ENCODE results near the gene INPP5J.
A peak's percentile ranks its signal among the peaks of the same experiment; 100 is the strongest.

- TF ChIP-seq CTCF (conservative IDR thresholded peaks at IDR 0.05; ENCODE audit: low read depth in 2 of 2) (peak; percentile 77 to 84), POLR2AphosphoS5 (IDR thresholded peaks at IDR 0.05; ENCODE audit: low read depth) (no peak), EZH2 (IDR thresholded peaks at IDR 0.05; ENCODE audit: low read depth, unreplicated experiment) (no peak), EZH2phosphoT487 (IDR thresholded peaks at IDR 0.05; ENCODE audit: unreplicated experiment) (no peak), CREB1 (CRISPR knock-in tag; IDR thresholded peaks at IDR 0.05; ENCODE audit: low read depth) (no peak), REST (IDR thresholded peaks at IDR 0.05; ENCODE audit: unreplicated experiment) (no peak), JUNB (IDR thresholded peaks at IDR 0.05; ENCODE audit: unreplicated experiment) (no peak), ZNF114 (CRISPR knock-in tag; IDR thresholded peaks at IDR 0.05) (no peak), ZNF462 (CRISPR knock-in tag; IDR thresholded peaks at IDR 0.05) (no peak), STAT1 (IDR thresholded peaks at IDR 0.05; ENCODE audit: unreplicated experiment) (no peak)
- TF ChIP-seq, protein P1, sequence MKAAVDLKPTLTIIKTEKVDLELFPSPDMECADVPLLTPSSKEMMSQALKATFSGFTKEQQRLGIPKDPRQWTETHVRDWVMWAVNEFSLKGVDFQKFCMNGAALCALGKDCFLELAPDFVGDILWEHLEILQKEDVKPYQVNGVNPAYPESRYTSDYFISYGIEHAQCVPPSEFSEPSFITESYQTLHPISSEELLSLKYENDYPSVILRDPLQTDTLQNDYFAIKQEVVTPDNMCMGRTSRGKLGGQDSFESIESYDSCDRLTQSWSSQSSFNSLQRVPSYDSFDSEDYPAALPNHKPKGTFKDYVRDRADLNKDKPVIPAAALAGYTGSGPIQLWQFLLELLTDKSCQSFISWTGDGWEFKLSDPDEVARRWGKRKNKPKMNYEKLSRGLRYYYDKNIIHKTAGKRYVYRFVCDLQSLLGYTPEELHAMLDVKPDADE (IDR thresholded peaks at IDR 0.05): no peak
Observed at GRCh38 chr22:31089160-31090100, 33.3 kb upstream of the INPP5J start.

Measured in GM23338 (cell line).